HG03196 (cell line): ENCODE results near the gene AKAP4.
A peak's percentile ranks its signal among the peaks of the same experiment; 100 is the strongest.

Experiments
- ATAC-seq: cut with Tn5 transposase; IDR thresholded peaks from one replicate; pipeline ENCODE4 v1.9.1; 2021; ENCODE audit not compliant: unreplicated experiment

Gene AKAP4, protein sequence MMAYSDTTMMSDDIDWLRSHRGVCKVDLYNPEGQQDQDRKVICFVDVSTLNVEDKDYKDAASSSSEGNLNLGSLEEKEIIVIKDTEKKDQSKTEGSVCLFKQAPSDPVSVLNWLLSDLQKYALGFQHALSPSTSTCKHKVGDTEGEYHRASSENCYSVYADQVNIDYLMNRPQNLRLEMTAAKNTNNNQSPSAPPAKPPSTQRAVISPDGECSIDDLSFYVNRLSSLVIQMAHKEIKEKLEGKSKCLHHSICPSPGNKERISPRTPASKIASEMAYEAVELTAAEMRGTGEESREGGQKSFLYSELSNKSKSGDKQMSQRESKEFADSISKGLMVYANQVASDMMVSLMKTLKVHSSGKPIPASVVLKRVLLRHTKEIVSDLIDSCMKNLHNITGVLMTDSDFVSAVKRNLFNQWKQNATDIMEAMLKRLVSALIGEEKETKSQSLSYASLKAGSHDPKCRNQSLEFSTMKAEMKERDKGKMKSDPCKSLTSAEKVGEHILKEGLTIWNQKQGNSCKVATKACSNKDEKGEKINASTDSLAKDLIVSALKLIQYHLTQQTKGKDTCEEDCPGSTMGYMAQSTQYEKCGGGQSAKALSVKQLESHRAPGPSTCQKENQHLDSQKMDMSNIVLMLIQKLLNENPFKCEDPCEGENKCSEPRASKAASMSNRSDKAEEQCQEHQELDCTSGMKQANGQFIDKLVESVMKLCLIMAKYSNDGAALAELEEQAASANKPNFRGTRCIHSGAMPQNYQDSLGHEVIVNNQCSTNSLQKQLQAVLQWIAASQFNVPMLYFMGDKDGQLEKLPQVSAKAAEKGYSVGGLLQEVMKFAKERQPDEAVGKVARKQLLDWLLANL

DNA sequence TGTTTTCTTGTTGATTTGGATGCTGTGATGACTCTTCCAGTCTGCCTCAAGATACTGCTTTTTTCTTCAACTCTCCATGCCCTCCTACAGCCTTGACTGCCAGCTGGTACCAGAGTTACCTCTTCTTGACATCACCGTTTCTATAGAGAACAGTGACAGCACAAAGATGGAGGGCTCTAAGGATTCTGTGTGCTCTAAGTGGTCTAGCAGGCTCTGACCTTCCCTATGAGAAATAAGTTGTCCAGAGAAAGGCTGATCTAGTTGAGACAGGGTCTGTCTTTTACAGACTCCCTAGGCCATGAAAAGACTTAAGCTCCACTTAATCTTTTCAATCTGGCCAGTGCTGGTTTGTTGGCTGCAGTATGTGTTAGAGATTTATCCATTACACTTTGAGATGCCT lies at the start of gene AKAP4:
TSS of gene AKAP4 (minus strand) at position 101 of the 400 bp plus-strand sequence. CDS start 118 bp downstream, outside the sequence.
- no peak for ATAC-seq

DNA sequence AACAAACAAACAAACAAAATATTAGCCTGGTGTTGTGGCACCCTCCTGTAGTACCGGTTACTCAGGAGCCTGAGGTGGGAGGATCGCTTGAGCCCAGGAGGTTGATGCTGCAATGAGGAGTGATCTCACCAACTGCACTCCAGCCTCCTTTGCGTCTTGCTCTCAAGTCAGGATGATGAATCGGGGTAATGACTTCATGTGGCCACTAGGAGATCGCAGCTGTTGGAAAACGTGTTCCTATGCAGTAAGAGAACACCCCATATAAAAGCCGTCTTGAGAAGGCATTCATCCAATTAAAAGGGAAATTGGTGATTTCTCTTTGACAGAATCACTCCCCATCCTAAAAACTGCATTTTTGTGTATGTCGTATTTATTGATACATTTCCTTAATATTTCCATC lies 10.7 kb upstream of the AKAP4 start:
- ATAC-seq = no peak

DNA sequence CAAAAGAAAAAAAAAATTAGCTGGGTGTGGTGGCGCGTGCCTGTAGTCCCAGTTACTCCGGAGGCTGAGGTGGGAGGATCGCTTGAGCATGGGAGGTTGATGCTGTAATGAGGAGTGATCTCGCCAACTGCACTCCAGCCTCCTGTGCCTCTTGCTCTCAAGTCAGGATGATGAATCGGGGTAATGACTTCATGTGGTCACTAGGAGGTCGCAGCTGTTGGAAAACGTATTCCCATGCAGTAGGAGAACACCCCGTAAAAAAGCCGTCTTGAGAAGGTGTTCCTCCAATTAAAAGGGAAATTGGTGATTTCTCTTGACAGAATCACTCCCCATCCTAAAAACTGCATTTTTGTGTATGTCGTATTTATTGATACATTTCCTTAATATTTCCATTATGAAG lies 5.9 kb upstream of the AKAP4 start:
- ATAC-seq = no peak

DNA sequence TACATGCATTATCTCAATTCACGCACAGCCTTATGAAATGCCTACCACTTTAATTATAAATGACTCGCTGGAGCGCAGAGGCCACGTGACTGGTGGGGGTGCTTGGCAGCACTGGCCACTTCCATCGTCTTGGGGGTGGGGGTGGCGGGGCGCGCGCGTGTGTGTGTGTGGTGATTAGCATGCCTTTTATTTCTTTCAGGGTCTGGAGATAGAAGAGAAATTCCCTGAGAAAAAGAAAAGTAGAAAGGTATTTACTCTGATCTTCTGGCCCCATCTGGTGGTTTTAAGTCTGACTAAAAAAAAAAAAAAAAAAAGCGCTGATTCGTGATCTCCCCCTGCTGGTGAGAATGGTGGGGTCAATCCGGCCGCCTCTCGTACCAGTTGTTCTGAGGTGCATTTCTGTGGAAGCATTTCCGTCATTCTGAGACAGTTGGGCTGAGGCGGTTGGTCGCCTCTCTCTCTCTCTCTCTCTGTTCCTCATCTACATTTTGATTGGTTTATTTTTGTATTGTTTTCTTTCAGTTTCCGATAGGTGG lies 3.6 kb upstream of the AKAP4 start, which contains the start of gene CCNB3:
TSS of gene CCNB3 (plus strand) at position 402 of the 536 bp plus-strand sequence. CDS start 80,399 bp downstream, outside the sequence.
- ATAC-seq = peak; percentile 97

DNA sequence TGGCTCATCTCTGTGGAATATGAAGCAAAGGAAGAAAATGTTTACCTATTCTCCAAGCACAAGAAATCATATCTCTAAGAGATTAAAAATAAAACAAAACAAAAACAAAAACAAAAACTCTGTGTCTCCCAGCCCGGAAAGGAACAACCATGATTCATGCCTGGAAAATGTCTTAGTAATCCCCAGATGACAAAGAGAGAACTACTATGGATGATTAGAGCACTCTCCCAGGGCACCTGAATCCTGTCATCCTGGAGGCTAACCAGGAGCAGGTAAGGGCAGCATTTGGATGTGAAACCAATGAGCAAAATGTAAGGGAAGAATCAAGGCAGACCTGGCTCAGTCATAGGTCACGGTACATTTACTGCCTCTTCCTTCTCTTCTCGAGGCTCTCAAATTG lies 1.7 kb upstream of the AKAP4 start:
- no peak for ATAC-seq

DNA sequence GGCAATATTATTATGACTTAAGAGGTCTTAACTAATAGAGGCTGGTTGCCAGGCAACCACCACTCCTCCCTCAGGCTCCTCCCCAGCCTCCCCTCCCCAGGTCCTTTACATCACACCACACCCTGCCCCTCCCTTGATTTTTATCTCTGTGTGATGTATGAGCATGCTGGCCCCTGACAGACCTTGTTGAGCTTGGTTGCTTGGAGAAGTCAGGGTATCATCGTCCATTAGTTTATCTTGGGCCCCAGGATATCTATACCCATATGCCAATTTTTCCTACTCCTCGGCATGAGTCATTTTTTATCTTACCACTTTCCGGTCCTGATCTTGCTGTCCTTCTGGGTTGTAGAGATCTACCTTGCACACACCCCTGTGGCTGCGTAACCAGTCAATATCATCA lies 2.5 kb downstream of the AKAP4 start:
- no peak for ATAC-seq

DNA sequence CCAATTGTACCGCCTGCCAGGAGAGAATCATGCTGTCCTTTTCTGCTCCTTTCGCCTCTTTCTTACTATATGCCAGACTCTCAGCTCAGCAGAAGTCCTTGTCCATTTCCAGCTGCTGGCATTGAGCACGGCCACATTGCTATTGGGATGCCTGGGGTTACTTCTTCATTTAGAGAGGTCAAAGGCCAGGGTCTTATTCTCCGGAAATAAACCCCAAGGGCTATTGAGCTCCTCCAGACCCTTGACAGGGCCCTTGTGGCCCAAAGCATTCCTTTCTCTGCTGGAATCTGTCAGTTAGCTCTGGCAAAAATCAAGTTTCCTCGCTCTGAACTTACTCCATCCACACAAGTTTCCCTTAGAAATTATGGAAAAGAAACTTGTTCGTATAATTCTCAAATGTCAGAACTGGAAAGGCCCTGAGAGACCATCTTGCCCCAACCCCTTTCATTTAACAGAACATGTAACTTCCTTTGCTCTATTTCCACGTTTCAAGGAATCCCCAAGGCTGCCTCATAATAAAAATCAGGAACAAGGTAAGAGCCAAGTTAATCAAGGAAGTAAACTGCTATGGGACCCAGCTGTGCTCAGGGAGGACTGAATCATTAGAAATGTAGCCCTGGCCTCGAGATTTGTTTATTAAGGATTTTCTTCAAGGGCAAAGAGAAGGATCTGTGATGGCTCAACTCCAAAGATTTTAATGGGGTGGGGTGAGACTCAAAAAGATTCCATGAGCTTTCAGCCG lies 11.8 kb downstream of the AKAP4 start:
- no peak for ATAC-seq

DNA sequence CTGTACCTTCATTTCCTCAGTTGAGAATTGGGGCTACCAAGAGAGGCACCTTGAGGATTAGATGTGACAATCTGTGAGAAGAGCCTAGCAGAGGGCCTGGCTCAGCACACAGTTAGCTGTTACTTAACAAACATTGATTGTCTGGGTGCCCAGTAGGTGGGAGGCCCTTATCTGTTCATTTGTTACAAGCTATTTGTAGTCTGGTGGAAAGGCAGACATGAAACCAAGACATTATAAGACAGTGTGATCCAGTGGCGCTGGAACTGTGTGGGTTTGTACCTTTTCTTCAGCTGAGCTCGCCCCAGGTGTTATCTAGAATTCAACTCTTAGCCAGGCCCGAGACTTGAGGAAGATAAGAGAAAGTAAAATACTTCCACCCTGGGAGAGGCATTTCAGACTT lies 16.9 kb downstream of the AKAP4 start:
- no peak for ATAC-seq

DNA sequence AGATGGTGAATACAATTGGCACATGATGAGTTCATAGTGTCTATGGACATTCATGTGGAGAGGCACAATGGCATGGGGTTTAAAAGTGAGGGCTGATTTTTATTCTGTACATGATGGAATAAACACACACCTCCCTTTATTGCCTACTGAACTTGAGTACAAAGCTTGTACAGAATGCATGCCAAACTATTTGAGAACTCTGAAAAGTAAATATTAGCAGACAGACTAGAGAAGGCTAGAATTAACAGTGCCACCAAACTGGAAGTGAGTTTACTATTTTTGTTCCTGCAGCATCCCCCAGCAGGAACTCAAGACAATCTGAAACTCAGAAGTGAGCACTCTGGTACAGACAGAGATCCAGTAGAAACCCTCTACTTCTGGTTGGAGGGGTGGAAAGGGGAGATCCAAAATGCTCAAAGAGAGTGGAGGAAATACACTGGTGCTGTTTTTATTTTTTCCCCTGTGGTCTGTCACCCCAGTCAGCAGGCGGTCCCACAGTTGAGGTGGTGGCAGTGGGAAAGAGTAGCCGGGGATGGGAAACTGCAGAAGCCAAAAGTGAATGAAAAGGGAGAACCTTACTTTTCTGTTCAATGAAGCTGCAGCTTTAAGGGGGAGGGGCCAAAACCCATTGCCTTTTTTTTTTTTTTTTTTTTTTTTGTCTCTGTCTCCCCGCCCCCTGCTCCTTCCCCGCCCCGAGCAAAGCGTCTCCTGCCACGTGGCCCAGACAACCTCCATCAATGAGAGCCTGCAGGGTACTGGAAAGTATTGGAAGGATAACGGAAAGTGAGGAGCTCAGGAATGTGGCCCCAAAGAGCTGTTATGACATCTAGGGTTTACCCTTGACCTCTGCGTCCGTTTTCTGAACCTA lies 20.5 kb downstream of the AKAP4 start:
- no peak for ATAC-seq

DNA sequence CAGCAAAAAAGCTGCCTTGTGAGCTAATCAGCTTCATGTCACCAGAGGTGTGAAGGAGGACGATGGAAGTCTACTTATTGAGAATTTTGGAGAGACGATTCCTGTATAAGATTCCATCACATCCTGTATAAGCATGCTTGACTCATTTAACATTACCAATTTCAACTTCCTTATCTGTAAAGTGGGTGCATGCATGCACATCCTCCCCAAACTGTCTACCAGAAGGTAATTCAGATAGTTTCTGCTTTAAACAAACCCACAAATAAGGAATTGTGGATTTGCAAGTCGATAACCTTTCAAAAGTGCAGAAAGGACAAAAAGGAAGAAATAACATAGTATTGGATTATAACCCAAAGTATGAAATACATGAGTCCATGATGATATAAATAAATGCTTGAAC lies 31.1 kb downstream of the AKAP4 start:
- no peak for ATAC-seq

DNA sequence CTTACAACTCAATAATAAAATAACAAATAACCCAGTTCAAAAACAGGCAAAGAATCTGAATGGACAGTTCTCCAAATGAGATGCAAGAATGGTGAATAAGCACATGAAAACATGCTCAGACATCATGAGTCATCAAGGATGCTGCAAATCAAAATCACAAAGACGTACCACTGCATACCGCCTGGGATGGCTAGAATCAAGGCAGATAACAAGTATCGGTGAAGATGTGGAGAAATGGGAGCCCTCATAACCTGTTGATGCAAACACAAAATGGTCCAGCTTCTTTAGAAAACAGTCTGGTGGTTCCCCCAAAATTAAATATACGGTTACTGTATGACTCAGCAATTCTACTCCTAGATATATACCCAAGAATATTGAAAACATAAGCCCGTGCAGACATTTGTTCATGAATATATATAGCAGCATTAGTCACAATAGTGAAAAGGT lies 32.5 kb downstream of the AKAP4 start:
- no peak for ATAC-seq

DNA sequence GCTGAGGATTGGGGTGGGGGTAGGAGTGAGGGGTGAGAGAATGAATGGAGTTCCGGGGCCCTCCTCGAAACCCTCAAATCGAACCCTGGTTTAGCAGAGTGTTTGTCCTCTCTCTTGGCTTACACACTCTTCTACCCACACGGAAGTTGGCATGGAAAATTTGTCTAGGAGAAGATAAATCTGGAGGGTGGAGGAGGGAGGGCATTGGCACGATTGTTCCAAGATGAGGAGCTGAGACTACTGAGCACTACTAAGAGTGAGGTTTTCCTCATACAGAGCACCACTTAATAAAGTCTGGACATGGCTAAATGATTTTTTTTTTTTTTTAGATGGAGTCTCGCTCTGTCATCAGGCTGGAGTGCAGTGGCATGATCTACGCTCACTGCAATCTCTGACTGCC lies 33.4 kb downstream of the AKAP4 start:
- ATAC-seq = no peak

DNA sequence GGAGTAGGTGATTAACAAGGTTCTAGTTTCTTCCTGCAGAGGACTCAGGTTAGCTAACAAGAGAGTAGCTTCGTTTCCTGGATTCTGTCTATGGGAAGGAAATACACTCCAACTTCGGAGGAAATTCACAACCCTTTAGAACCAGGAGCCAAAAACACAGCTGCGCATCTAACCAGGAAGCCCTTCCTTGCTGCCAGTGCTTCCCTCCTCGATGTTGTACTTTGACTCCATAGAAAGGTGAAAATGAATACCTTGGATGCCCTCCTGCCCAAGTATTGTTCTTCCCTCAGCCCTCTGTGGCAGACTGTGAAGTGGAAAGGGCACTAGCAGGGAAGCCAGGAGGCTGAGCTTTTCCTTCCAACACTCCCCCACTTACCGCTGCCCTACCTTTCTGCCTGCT lies 35.1 kb downstream of the AKAP4 start:
- no peak for ATAC-seq

DNA sequence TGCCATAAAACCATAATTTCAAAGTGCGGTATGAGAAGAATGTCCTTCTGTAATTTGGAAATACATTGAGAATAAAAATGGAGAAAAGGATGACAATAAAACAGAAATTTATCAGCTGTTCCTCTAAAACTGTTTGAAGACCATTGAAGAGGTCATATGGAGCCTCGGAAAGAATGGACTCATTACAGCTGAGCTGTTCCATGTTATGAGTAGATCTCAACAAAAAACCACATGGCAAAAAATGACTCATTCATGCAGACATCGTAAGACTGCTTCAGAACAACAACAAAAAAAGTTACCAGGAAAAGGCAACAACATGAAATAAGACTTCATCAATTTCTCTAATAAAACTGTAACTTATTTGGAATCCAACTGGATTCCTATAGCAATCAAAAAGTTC lies 39.7 kb downstream of the AKAP4 start:
- no peak for ATAC-seq

DNA sequence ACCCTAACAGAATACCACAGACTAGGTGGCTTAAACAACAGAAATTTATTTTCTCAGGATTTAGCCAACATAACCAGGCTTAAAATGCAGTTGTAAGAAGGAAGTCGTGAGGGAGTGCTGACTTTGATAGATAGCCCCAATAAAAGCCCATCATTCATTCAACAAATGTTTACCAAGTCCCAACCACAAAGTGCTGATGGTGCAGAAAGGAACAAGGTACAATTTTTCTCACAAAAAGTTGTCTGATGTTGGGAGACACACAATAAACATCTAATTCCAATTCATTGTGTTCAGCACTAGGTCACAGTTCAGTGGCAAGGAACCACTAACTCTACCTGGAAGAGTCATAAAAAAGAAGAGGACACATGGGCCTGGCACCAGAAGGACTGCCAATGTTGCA lies 42.2 kb downstream of the AKAP4 start:
- ATAC-seq = no peak

DNA sequence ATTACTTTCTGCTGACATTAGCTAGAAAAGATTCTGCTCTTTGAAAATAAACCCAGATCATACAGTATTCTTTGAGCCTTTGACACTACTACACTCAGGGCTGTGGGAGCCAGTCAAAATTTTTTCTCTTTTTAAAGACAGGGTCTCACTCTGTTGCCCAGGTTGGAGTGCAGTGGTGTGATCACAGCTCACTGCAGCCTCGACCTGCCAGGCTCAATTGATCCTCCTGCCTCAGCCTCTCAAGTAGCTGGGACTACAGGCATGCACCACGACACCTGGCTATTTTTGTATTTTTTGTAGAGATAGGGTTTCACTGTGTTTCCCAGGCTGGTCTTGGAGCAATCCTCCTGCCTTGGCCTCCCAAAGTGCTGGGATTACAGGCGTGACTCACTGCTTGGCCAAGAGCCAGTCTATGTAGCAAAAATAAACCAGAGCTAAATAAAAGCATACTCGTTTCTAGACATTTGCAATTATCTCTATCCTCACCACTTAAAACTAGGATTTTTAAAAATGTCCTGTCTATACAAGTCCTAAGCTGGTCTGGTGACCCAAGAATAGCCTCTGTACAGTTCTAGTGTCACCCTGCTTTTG lies 43.2 kb downstream of the AKAP4 start:
- no peak for ATAC-seq

DNA sequence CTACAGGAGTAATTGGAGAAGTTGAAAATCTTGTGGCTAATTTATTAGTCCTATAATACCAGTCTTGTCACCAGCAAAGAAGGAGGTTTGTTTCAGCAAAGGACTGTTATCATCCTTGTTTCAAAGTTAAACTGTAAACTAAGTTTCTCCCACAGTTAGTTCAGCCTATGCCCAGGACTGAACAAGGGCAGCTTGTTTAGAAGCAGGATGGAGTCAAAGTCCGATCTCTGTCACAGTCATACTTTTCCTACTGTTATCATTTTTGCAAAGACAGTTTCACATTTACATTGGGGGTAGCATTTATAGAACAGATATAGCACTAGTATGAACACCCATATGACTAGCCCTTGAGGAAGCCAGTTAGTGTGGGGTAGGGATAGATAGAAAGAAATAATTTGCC lies 46.4 kb downstream of the AKAP4 start:
- ATAC-seq = no peak

DNA sequence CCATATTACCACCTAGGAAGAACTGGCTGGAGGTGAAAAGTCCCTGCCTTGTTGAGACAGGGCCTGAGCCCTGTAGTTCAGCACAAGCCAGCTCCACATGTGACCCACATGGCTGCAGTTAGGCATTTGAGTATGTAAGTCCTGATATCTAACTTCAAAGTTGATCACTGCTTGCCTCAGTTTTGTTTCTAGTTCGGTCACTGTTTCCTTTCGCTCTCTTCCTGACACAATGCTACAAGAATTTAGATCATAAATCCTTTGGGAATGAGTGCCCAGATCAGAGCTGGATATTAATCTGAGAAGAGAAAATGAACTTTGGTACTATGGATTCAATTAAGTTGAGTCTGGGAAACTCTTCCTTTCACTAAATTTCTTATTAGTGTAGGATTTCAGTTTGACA lies 48.4 kb downstream of the AKAP4 start:
- no peak for ATAC-seq

DNA sequence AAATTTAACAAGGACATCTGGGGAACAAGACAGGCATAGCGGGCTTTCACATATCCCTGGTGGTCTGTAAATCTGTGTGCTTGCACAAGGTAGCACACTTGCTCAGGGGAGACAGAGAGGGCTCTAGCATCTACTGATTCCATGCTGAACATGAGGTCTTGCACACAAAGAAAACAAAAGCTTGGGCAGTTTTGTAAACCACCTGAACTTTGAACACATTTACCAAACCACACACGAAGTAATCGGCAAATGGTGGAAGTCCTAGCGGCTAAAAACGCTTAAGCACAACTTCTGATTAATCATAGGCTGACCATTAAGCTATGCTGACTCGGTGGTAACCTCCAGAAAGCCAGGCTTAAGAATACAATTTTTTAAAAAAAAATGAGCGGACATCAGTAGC lies 52.8 kb downstream of the AKAP4 start:
- ATAC-seq = no peak
